GM21423 (cell line): ENCODE measurements around the gene CA6.
"Not testable (repeated sequence)": the region's sequence is repeated elsewhere in the genome, so short reads cannot be mapped to it uniquely, and the experiment has no call there.

Experiments
- ATAC-seq: cut with Tn5 transposase; IDR thresholded peaks from one replicate; pipeline ENCODE4 v1.9.1; 2021; ENCODE audit warnings: mild to moderate bottlenecking, moderate library complexity; ENCODE audit not compliant: unreplicated experiment

The CA6 gene

DNA sequence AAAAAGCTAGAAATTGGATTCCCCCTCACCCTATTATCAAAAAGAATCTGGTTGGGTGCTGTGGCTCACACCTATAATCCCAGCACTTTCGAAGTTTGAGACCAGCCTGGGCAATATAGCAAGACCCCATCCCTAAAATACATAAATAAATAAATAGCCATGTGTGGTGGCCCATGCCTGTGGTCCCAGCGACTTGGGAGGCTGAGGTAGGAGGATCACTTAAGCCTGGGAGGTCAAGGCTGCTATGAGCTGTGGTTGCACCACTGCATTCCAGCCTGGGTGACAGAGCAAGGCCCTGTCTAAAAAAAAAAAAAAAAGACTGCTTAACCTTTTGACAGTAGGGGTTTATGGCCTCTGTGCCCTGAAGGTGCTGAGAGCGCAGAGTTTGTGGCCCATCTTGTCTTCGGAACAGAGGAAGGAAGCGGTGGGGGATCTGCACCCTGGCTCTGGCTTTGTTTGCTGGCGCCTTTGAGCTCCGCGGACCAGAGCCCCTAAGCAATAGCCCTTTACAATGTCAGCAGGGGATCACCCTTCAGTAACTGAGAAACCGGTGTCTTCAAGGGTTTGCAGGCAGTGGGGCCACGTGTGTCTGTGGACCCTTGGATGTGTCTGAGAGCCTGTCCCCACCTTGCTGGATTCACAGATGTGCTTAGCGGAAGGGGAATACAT, 58.5 kb downstream of the CA6 start:
- ATAC-seq, result no peak

DNA sequence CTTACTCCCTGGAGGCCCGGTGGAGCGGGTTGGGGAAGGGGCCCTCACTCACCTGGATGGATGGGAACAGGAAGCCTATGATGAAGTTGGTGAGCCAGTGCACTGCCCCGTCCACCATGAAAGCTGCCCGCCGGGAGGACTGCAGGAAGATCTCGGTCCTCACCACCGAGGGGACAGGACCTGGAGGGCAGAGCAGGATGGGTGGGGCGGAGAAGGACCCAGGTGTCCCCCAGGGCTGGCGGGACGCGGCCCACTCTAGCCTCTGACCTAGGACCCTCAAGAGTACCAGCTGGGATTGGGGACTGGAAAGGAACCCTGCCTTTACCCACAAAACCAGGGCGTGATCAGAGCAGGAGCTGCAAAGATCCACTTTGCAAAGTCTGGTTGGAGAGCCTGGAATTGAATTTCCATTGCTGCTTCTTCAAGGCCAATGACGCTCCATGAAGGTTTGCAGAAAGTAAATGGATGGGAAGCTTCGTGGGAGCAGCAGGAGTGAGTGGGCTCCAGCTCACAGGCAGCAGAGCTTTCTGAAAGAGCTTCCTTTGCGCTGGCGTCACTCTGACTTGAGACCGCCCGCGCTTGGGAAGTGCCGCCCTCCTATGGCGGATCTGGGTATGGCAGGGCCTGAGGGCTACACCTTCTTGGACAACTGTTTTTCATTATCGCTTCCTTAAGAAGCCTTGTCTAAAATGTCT, 59.2 kb downstream of the CA6 start:
- no peak for ATAC-seq

DNA sequence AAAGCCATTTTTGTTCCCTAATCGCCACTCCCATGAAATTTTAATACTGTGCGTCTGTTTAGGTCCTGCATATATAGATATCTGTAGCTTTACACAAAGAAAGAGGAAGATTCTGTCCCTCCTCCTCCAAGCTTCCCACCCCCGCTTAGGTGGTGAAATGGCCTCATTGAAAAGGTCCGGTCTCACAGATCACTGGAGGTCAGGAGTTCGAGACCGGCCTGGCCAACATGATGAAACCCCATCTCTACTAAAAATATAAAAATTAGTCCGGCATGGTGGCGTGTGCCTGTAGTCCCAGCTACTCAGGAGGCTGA, 59.7 kb downstream of the CA6 start:
- no peak for ATAC-seq

DNA sequence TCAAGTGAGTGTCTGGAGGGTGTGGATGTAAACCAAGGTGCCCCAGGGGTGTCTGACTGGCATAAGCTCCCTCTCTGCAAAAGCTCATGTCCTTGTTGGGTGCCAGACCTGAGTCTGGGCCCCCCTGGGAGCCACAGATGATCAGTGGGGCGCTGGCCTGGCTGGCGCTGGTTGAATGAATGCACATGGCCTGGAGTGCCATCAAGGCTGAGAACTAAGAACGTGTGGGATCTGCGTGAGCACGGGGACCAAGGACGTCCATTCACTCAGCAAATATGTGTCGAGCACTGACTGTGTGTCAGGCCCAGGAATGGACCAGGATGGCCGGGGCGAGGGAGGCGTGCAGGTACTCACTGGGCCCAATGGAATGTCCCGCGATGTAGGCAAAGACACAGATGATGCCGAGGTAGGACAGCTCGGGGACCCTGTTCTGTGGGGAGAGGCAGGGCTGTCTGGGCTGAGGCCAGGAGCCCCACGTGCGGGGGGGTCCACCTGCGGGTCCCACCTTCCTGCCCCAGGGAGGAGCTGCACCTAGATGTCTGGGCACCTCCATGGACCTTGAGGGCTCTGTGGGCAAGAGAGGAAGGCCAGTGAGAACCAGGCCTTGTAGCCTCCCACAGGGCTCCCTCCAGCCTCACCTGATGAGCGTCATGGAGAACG, 61.4 kb downstream of the CA6 start:
- no peak for ATAC-seq

DNA sequence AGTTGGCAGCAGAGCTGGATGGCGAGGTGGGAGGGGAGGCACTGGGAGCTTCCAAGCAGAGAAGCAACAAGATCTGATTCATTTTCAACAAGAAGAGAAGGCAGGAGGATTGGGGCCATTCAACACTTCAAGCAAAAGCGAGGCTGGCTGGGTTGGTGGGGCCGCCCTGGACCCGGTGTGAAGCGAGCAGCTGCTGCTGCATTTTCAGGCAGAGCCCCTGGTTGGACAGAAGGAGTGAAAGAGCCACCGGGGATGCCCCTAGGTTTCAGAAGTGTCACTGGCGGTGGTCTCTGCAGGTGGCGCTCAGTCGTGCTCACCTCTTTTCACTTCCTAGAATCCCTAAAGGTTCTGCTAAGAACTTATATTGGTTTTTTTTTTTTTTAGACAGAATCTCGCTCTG, 62.6 kb downstream of the CA6 start:
- ATAC-seq, result peak; percentile 45

DNA sequence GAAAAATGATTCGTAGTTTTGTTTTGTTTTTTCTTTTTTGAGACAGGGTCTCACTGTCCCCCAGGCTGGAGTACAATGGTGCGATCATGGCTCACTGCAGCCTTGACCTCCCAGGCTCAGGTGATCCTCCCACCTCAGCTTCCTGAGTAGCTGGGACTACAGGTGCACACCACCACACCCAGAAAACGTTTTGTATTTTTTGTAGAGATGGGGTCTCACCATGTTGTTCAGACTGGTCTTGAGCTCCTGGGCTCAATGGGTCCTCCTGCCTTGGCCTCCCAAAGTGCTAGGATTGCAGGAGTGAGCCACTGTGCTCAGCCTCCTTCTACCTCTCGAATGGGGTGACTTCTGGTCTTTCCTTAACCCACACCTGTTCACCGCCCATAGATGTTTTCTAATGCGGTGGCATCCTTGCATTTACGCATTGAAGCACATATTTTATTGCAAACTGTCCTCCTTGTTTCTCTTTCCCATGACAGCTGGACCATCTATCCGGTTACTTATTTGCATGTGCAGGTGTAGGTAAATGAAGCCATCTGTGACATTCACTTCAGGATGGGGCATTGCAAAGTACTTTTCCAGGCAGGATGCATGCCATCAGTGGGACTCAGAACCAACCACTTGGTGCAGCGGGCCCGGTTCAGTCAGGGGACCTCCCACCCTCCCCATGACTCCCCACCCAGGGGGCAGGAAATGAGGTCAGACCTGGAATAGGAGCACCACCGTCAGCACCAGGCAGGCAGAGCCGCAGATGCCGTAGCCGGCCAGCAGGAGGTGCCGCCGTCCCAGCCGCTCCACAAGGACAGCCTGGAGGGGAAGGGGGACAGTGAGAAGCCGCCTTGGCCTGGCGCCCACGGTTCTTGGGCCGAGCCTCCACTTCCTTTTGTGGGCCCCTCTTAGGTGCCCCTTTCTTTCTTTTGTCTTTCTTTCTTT, 64.0 kb downstream of the CA6 start:
- ATAC-seq, result no peak

DNA sequence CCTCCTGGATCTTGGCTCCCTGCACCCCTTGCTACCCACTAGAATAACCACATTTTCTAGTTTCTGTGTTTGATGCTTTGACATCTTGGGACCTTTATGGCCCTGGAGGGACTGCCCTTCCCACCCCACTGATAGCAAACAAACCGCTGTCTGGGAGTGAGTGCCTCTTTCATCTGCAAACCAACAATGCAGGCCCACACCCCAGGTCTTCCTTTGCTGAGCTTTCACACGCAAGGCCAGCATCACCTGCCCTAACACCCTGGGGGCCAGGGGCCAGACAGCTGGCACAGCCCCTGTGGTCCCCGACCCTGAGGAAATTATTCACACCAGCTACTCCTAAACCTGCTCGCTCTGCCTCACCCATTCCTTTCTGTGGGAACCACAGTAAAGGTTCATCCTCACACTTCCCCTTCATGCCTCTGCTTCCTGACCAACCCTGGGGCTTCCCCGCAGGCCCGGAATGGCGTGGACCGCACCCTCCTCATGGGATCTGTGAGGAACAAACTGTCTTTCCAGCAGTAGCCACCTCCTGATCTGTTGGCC, 65.2 kb downstream of the CA6 start:
- peak; percentile 41 for ATAC-seq

DNA sequence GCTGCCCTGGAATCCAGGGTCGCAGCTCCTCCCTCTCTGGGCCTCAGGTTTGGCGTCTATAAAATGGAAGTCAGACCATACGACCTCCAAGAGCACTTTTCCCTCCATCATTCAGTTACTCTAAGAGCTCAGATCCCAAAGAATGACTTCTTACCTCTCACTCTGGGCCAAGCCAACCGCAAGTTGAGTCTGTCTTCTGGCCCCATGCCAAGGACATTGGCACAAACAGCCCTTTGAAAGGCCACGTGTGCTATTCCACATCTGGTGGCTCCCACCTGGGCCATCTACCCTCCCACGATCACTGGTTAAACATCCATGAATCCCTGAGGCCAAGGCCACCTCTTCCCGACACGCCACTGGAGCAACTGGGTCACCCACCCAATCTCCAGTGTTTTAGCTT, 68.2 kb downstream of the CA6 start:
- no peak for ATAC-seq

DNA sequence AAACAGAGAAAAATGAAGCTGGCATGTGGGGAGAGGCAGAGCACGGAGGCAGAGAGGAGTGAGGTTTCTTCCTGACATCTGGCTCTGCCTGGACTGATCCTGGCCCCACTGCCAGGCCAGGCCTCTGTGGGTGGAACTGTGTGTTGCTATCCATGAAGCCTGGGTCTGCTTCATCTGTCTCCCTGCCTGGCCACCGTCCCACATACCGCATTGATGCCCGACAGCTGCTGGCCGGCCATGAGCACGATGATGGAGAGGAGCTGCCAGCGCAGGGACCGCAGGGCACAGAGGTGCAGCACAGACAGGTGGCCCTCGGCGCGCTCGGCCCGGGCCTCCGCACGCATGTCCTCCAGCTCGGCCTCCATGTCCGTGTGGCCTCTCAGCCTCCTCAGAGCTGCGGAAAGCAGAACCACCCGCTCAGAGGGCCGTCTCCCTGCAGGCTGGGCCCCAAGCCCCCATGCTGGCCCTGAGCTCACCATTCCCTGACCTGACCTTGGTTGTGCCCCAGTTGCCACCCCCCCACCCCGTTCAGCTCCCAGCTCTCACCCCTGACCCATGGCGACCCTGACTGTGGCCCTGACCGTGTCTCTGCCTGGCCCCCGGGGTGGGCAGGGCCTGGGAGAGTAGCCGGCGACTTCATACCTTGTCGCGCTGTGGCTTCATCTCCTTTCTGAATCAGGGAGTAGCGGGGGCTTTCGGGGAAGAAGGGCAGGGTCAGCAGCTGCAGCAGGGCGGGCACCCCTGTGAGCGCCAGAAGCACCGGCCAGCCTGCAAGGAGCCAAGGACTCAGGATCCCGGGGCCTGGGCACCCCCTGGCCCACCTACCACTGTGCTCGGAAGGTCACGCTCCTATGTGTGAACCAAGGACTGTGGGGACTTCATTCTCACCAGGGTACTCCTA, 69.1 kb downstream of the CA6 start:
- ATAC-seq, result no peak

DNA sequence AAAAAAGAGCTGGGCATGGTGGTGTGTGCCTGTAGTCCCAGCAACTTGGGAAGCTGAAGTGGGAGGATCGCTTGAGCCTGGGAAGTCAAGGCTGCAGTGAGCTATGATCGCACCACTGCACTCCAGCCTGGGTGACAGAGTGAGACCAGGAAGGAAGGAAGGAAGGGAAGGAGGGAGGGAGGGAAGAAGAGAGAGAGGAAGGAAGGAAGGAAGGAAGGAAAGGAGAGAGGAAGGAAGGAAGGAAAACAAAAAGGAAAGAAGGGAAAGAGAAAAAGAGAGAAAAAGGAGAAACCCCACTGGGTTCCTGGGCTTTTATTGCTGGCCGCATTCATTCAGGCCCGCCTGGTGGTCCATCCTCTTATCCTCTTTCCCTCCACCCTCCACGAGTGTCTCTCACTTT, 70.8 kb downstream of the CA6 start:
- no peak for ATAC-seq

DNA sequence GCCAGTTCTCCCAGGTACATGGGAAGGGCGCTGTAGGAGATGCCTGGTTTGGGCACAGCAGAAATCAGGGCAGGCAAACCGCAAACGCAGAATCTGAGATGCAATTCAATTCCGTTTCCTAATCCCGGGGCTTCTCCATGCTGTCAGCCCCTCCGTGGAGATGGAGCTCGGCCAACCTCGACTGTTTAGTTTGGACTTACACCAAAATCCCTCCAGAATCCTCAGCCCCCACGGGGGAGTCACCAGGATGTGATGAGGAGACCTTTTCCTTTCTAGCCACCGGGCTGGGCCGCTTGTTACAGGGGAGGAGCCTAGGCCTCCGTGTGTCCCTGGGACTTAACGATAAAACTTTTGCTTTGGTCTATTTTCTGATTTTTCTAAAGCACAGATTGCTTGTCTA, 72.7 kb downstream of the CA6 start:
- ATAC-seq, result no peak

DNA sequence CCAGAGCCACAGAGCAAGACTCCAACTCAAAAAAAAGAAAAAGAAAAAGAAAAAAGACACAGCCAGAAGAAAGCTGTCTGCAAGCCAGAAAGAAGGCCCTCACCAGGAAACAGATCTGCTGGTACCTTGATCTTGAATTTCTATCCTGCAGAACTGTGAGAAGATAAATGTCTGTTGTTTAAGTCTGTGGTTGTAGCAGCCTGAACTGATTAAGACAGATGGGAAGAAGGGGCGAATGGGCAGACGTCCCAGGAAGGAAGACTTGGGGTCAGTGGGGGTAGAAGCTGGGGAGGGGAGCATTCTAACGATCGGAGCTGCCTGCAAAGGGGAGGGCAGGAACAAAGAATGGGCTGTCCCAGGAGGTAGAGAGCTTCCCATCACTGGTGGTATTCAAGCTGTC, 74.2 kb downstream of the CA6 start:
- ATAC-seq, result no peak

DNA sequence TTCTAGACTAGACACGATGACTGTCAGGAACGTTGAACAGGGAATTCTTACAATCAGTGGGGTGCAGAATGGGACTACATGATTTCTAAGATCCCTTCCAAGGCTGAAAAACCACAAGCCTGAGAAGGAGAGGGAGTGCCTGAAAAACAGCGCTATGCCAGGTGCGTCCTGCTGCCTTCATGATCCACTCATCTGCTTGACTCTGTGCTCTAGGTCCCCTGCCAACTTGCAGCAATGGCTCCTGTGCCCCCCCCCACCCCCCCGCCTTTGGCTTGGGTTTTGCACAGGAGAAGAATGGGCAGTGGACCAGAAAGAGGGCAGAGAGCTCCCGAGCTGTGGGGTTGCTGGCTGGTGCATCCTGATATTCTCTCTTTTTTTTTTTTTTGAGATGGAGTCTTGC, 74.6 kb downstream of the CA6 start:
- ATAC-seq, result no peak

DNA sequence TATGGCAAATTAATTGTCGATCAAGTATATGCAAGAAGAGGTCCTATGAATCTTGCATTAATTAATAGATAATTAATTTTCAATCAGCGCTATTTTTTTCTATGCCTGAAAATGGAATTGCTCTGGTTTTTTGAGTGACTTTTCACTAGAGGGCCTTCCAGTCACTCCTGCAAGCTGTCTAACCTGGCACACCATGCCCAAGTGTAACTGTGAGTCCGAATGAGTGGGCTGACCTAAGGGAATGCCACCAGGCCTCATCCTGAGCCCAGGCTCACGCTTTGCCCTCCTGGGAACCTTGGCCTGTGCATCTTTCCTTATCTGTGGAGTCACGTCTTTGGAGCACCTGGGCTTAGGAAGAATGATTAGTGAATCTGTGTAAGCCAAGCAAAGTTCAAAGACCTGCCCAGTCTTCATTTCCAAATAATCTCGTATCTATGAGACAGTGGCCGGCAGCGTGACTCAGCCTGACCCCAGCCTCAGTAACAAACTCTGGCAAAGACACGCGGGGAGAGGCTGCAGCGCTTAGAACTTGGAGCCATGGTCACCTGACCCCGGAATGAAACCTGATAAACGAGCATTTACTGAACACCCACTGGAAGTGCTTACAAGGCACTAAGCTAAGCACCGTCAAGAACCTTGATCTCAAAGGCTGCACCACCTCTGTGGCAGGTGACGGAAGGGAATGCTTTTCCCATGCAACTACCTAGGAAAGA, 76.5 kb downstream of the CA6 start:
- ATAC-seq, result not testable (repeated sequence)

DNA sequence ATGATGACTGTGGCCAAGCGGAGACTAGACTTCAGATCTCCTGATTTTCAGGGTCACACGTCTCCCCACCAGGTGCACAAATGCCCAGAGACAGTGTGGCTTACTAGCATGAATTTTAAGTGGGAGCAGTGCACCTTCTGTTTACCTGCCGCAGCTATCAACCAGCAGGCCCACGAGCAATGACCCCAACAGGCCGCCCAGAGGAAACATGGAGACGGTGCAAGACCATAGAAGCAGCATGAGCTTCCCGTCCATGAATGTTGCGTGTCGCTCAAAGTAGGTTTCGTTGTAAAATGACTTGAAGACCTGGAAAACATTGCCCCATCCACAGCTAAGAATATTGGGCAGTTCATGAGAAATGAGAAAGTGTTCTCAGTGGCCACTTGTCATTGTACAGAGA, 77.1 kb downstream of the CA6 start:
- no peak for ATAC-seq
